SKM-1 (cell line): ENCODE measurements around the gene ADAMTSL1.

Experiments
- DNase-seq: peaks from one replicate; lab custom pipeline; 2025; ENCODE audit not compliant: unreplicated experiment; lab: John Stamatoyannopoulos, UW

The ADAMTSL1 gene

DNA sequence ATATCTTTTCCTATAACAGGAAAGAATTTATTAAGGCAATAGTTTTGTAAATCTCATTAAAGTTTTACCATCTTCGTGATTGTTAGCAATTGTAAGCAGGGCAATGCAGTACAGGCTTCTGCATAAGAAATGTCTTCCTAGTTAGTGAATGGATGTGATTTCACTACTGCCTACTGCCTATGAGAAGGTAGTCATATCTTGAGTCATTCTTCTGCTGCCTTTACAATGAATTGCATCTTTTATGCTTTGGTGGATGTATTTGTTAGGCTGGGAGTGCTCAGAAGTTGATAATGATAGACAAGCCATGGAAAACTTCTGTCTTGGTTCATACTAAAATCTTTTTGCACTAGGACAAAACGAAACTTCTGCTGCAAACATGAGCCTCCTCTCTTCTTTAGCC, 128.0 kb downstream of the ADAMTSL1 start:
- no peak for DNase-seq

GRCh38 chr9:18604767-18605730, 131.1 kb downstream of the ADAMTSL1 start:
- DNase-seq, result no peak

GRCh38 chr9:18605766-18606180, 131.8 kb downstream of the ADAMTSL1 start:
- no peak for DNase-seq

GRCh38 chr9:18606281-18606680, 132.3 kb downstream of the ADAMTSL1 start:
- no peak for DNase-seq

GRCh38 chr9:18606846-18607245, 132.9 kb downstream of the ADAMTSL1 start:
- DNase-seq, result no peak

- no peak for DNase-seq
Observed at GRCh38 chr9:18608371-18608770, 134.4 kb downstream of the ADAMTSL1 start.

DNA sequence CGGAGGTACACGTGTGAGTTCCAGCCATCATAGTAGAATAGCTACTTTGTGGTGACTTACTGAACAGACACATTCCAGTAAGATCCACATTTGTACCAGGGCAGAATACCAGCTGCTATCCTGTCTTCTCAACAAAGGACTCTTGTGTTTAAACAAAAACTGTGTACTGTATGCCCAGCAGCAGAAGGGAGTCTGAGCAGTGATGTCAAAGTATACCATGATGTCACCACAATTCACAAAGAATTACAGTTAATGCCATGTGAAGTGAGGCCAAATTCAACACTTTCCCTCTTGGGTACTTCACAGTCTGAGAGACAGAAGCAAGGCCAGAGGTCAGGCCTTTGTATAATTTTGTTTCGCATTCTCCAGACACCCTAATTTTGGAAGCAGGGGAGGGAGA, 137.0 kb downstream of the ADAMTSL1 start:
- no peak for DNase-seq

- no peak for DNase-seq
Observed at GRCh38 chr9:18611971-18612370, 138.0 kb downstream of the ADAMTSL1 start.

GRCh38 chr9:18614116-18614515, 140.2 kb downstream of the ADAMTSL1 start:
- DNase-seq, result no peak

DNA sequence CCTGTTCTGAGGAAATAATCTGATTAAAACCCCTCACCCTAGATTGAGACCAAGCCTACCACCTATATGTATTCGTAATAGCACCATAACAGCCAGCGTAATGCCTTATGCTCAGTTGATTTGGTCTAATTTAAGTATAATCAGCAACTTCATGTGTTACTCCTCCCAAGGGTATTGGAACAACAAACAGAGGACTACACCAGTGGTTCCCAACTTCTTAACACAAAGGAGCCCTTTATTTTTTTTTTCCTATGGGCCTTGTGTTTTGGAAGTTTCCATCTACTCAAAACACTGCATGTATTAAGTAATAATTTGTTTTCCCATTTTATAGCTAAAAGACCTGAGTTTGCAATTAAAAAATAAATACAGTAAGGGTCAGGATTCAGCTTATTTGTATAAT, 140.7 kb downstream of the ADAMTSL1 start:
- no peak for DNase-seq

- no peak for DNase-seq
Observed at GRCh38 chr9:18616976-18617375, 143.0 kb downstream of the ADAMTSL1 start.

- no peak for DNase-seq
Observed at GRCh38 chr9:18617759-18618158, 143.8 kb downstream of the ADAMTSL1 start.

- DNase-seq, result no peak
Observed at GRCh38 chr9:18618862-18619261, 144.9 kb downstream of the ADAMTSL1 start.

DNA sequence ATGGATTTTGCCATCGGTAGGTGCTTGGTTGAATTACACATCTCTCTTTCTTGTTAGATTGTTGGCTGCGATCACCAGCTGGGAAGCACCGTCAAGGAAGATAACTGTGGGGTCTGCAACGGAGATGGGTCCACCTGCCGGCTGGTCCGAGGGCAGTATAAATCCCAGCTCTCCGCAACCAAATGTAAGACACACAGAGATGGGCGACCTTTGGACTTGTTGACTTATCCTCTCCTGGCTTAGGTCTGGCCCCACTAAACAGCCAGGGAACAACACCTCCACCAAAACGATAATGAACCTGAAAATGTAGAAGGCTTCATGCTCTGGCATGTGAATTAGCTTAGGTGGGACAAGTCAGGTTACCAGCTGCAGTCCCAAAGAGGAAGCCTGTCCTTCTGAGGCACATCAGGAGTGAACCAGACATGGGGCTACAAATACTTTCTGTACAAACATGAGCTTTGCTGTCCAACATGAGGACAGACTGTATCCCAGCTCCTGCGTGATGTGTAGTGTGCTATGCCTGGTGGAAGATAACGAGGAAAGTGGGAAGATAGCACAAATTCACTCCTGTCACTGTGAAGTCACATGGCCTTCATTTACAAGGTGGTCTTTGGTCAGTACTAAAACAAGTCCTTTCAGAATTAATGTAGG, 148.4 kb downstream of the ADAMTSL1 start:
- no peak for DNase-seq

GRCh38 chr9:18623221-18624079, 149.5 kb downstream of the ADAMTSL1 start:
- no peak for DNase-seq

GRCh38 chr9:18626046-18626698, 152.2 kb downstream of the ADAMTSL1 start:
- DNase-seq, result no peak

DNA sequence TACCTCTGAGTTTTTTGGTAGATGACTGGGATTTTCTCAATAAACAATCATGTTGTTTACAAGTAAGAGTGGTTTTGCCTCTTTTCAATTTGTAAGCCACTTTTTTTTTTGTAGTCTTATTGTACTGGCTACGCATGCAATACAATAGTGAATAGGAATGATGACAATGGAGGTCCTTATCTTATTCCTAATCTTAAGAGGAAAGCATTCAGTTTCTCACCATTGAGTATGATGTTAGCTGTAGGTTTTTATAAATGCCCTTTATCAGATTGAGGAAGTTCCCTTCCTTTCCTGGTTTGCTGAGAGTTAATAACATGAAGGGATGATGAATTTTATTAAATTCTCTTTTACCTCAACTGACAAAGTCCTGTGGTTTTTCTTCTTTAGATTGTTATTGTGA, 155.2 kb downstream of the ADAMTSL1 start:
- DNase-seq, result no peak

DNA sequence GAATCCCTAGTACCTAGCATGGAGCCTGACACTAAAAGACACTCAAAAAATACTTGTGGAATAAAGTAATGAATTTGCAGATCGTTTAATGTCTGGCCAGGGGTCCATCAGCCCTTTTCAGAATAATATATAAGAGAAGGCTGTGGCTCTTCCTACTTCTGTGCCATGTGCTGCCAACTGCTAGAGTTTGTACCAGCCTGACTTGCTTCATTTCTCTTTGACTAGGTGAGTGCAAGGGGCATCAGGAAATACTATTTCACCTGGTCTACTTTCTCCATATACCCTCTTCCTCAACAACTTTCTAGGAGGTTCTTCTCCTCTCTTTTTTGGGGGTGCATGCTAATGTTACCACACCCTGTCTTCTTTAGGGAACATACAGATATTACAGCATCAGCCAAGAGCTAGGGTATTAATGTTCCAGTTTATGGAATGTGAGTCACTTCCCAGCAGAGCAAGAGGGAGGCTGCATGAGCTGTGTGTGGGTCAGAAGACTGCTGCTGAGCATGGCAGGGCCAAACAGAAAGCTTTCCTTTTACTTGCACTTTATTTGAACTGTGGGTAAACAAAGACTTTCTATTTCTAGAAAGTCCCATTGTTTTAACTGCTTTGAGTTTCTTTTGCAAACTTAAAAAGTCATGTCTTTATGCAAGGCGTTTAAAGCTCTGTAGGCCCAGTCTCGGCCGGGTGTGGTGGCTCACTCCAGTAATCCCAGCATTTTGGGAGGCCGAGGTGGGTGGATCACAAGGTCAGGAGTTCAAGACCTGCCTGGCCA, 158.9 kb downstream of the ADAMTSL1 start:
- DNase-seq, result no peak

DNA sequence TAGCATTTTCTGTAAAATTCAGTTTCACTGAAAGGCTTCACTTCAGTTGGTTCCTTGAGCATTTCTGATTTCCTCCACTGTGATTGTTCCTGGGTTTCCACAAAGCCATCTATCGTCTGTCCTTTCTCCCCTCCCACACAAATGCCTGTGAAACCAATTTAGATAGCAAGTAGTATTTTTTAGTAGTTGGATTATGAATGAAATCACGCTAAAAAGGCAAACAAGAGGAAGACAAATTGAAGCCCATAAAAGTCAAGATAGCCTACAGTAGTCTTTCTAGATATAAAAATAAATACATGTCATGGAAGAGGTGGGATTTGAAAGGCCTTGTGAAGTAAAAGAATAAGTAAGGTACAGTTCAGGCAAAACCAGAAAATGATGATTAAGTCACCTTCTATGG, 162.8 kb downstream of the ADAMTSL1 start:
- no peak for DNase-seq
